Heart left ventricle (tissue), 16 donors: ENCODE data around the gene SMYD5. TPM values are rescaled to one million over a fixed set of nuclear protein-coding genes. Genes with fewer than 3 reads are reported as not detected.
A peak's percentile ranks its signal among the peaks of the same experiment; 100 is the strongest.

ENCODE experiments used
- ATAC-seq, 4 donors: fragments of 200-7000 bp; cut with Tn5 transposase; one replicate each; pipeline ENCODE4 v1.9.1; 2020 to 2022; ENCODE audit warnings: moderate library complexity in 4 of 4, mild to moderate bottlenecking in 3 of 4, moderate number of reproducible peaks in 1 of 4
- DNase-seq, 5 donors: peaks; one replicate each; pipeline ENCODE4 v3.0.0-alpha.2; 2020
- H3K27ac ChIP-seq, 12 donors: fragments of 200-600 bp; sonication (generic) in 4 of 12; one replicate each; pipeline versions ENCODE4 v1.5.0 to v1.8.0; 2016 to 2022; ENCODE audit warnings: mild to moderate bottlenecking in 2 of 12
- H3K27me3 ChIP-seq, 9 donors: fragments of 200-600 bp; sonication (generic) in 2 of 9; one replicate each; pipeline versions ENCODE4 v1.5.1 to v1.8.0; 2016 to 2022; ENCODE audit warnings: mild to moderate bottlenecking in 3 of 9
- H3K36me3 ChIP-seq, 9 donors: fragments of 200-600 bp; sonication (generic) in 2 of 9; one replicate each; pipeline versions ENCODE4 v1.5.0 to v1.8.0; 2018 to 2022; ENCODE audit warnings: mild to moderate bottlenecking in 2 of 9
- H3K4me1 ChIP-seq, 12 donors: fragments of 200-600 bp; sonication (generic) in 4 of 12; one replicate each; pipeline versions ENCODE4 v1.5.0 to v1.8.0; 2016 to 2022; ENCODE audit warnings: mild to moderate bottlenecking in 3 of 12
- H3K4me3 ChIP-seq, 12 donors: fragments of 200-600 bp; sonication (generic) in 4 of 12; one replicate each; pipeline versions ENCODE4 v1.5.0 to v1.8.0; 2017 to 2022; ENCODE audit warnings: mild to moderate bottlenecking in 9 of 12, moderate library complexity in 4 of 12
- H3K9me3 ChIP-seq, 12 donors: fragments of 200-600 bp; sonication (generic) in 4 of 12; one replicate each; pipeline versions ENCODE4 v1.5.0 to v1.8.0; 2016 to 2022; ENCODE audit warnings: mild to moderate bottlenecking in 1 of 12
- CTCF ChIP-seq, 12 donors: fragments of 200-600 bp; sonication (generic) in 4 of 12; IDR thresholded peaks; one replicate each; pipeline versions ENCODE4 v1.5.0 to v1.8.0; 2018 to 2022; ENCODE audit warnings: antibody characterized with exemption in 12 of 12, mild to moderate bottlenecking in 5 of 12
- POLR2A ChIP-seq, 2 donors: fragments of 450-650 bp; IDR thresholded peaks; one replicate each; pipeline ENCODE4 v1.6.1; 2017; ENCODE audit warnings: antibody characterized with exemption in 2 of 2, mild to moderate bottlenecking in 2 of 2, moderate library complexity in 2 of 2
- WGBS, 4 donors: extraction: QIAGEN DNeasy Blood & Tissue Kit in 2 of 4; methylation state at CpG; one replicate each; pipeline versions ENCODE4 v1.1.5 to v1.1.7; 2013 to 2018; 5-methylcytosine and 5-hydroxymethylcytosine counted together
- intact Hi-C, 10 donors: fragments of 100-400 bp; cut with DNase I; formaldehyde crosslinking; loops; one replicate each; pipeline versions ENCODE4 v1.11.1 to v1.14.2; 2022
- polyA plus RNA-seq, 2 donors: library from polyadenylated mRNA; stranded (reverse); fragments of 200-250 nt; gene quantifications; one replicate each; pipeline ENCODE4 v1.2.3, GENCODE V29; 2013
- total RNA-seq, 9 donors: library from RNA; depleted of rRNA in 2 of 9; stranded (reverse); fragments of >200 nt in 2 of 9; fragmentation: NEBNext Ultra II Directional in 3 of 9; extraction: Animal tissue kit (Norgen Biotek cat#: 25700) in 3 of 9; gene quantifications; one replicate each; pipeline versions ENCODE4 v1.1.0 to v1.2.4, GENCODE V29; 2016 to 2023
- donor health status: ischemic (EF 13 %, LVEDD 7.1; RV severe dilation, severe dysfunction).
- donor health status: healthy with polysubstance abuse.
- donor health status: DM: no; HTN: yes; CAD: no.
- donor health status: DM: no; HTN: no; CAD: no.
- donor health status: ischemic (EF 25% LVEDD 6.9; RV normal size, moderate dysfunction).
- donor health status: ischemic (EF 25% LVEDD 5.7; RV mildly dilated, moderate dysfunction).
- donor health status: healthy.
- donor health status: DM: yes; HTN: yes; CAD: no.
- donor health status: ischemic (EF 35%, LVEDD 5.7; RV mildly dilated, moderate dysfunction).
- donor health status: nonischemic (EF 11% LVEDD 7.7; RV severe dilation, severe dysfunction).
- donor health status: DM: yes; HTN: yes; CAD: no.
- donor health status: PGD.
- donor health status: ischemic (EF 29% LVEDD 5.4; RV normal size, mild dysfunction).
- donor health status: nonischemic (EF 23%, LVEDD 6.1; RV moderate dilation, normal function).

The SMYD5 gene
- total and polyA plus RNA-seq, 11 donors: 14.0 to 29.2 (median 20.0) TPM

- Histone ChIP-seq H3K27me3 (no peaks in the 10 kb centered on the region), H3K9me3 (no peaks in the 10 kb centered on the region), H3K36me3 (peaks cover 0 to 30% (median 24%) of the 10 kb centered on the region in 9 donors), H3K27ac (no peak overlapping the region), H3K4me1 (no peaks in the 10 kb centered on the region), H3K4me3 (no peak overlapping the region)
- intact Hi-C loops: no loop called here
- WGBS, 4 donors: 54 to 65% (median 59%) methylated on average over 8 to 10 of the region's 10 CpGs
- ATAC-seq (no peak), DNase-seq (peak in 1 of 5 donors; percentile 71)
- no peak for TF ChIP-seq POLR2A (IDR thresholded peaks at IDR 0.05)
- TF ChIP-seq CTCF (IDR thresholded peaks at IDR 0.05): no peak
Measured at GRCh38 chr2:73257425-73258125, 43.5 kb downstream of the SMYD5 start.

- ATAC-seq: no peak
- peaks cover 0 to 22% (median 16%) of the 10 kb centered on the region in 9 donors for H3K36me3 ChIP-seq
- intact Hi-C loops: no loop called here
Measured at GRCh38 chr2:73258186-73258912, 44.3 kb downstream of the SMYD5 start.

GRCh38 chr2:73258913-73259215 lies 44.8 kb downstream of the SMYD5 start:
- Histone ChIP-seq H3K4me3 (no peak overlapping the region), H3K36me3 (peaks cover 0 to 17% (median 11%) of the 10 kb centered on the region in 9 donors), H3K27me3 (no peaks in the 10 kb centered on the region), H3K9me3 (no peaks in the 10 kb centered on the region), H3K27ac (no peak overlapping the region), H3K4me1 (no peaks in the 10 kb centered on the region)
- no peak for TF ChIP-seq CTCF (IDR thresholded peaks at IDR 0.05)
- no peak for TF ChIP-seq POLR2A (IDR thresholded peaks at IDR 0.05)
- intact Hi-C loops: no loop called here
- DNase-seq (no peak), ATAC-seq (no peak)
- WGBS, 4 donors: 93 to 100% (median 96%) methylated on average over 2 to 9 of the region's 9 CpGs

More at GRCh38 chr2:73258186-73258912, 44.3 kb downstream of the SMYD5 start:
- DNase-seq: no peak
- WGBS, 4 donors: 84 to 91% (median 86%) methylated on average over 5 to 8 of the region's 8 CpGs
- no peaks in the 10 kb centered on the region for H3K9me3 ChIP-seq
- no peaks in the 10 kb centered on the region for H3K27me3 ChIP-seq
- H3K4me1 ChIP-seq: no peaks in the 10 kb centered on the region
- no peak overlapping the region for H3K4me3 ChIP-seq
- no peak overlapping the region for H3K27ac ChIP-seq
- TF ChIP-seq POLR2A (IDR thresholded peaks at IDR 0.05) (no peak), CTCF (IDR thresholded peaks at IDR 0.05) (no peak)

- ATAC-seq (no peak), DNase-seq (no peak)
- Histone ChIP-seq H3K4me1 (no peaks in the 10 kb centered on the region), H3K9me3 (no peaks in the 10 kb centered on the region), H3K4me3 (no peak overlapping the region), H3K27ac (no peak overlapping the region), H3K27me3 (no peaks in the 10 kb centered on the region), H3K36me3 (peaks cover 0 to 13% (median 7%) of the 10 kb centered on the region in 9 donors)
- intact Hi-C loops: no loop called here
- WGBS, 4 donors: 84 to 95% (median 88%) methylated on average over 6 to 8 of the region's 8 CpGs
- TF ChIP-seq POLR2A (IDR thresholded peaks at IDR 0.05) (no peak), CTCF (IDR thresholded peaks at IDR 0.05) (no peak)
Measured at GRCh38 chr2:73259276-73259675, 45.2 kb downstream of the SMYD5 start.
